Tibial nerve (tissue), 4 donors: ENCODE data around the gene FHL1. TPM values are rescaled to one million over a fixed set of nuclear protein-coding genes. Genes with fewer than 3 reads are reported as not detected.
A peak's percentile ranks its signal among the peaks of the same experiment; 100 is the strongest.
"Not testable (repeated sequence)": the region's sequence is repeated elsewhere in the genome, so short reads cannot be mapped to it uniquely, and the experiment has no call there.

Experiments
- DNase-seq, 2 donors: peaks; one replicate each; pipeline ENCODE4 v3.0.0-alpha.2; 2019; ENCODE audit warnings: low spot score in 2 of 2
- H3K27ac ChIP-seq, 4 donors: fragments of 200-600 bp; sonication (generic) in 3 of 4; one replicate each; pipeline ENCODE4 v1.5.1; 2017 to 2019; ENCODE audit warnings: mild to moderate bottlenecking in 1 of 4
- H3K27me3 ChIP-seq, 2 donors: fragments of 200-600 bp; sonication (generic) in 1 of 2; one replicate each; pipeline versions ENCODE4 v1.5.1 to v1.6.0; 2017 to 2019
- H3K36me3 ChIP-seq, 3 donors: fragments of 200-600 bp; sonication (generic); one replicate each; pipeline ENCODE4 v1.5.1; 2018 to 2019
- H3K4me1 ChIP-seq, 4 donors: fragments of 200-600 bp; sonication (generic) in 3 of 4; one replicate each; pipeline ENCODE4 v1.5.1; 2017 to 2019
- H3K4me3 ChIP-seq, 4 donors: fragments of 200-600 bp; sonication (generic) in 3 of 4; one replicate each; pipeline ENCODE4 v1.5.1; 2017 to 2019; ENCODE audit warnings: mild to moderate bottlenecking in 1 of 4, moderate library complexity in 1 of 4
- H3K9me3 ChIP-seq, 4 donors: fragments of 200-600 bp; sonication (generic) in 3 of 4; one replicate each; pipeline ENCODE4 v1.5.1; 2017 to 2019
- EP300 ChIP-seq, 2 donors: sonication (generic); formaldehyde crosslinking; IDR thresholded peaks; one replicate each; pipeline ENCODE4 v1.6.1; 2017; ENCODE audit warnings: antibody characterized with exemption in 2 of 2, mild to moderate bottlenecking in 1 of 2
- POLR2A ChIP-seq, 2 donors: fragments of 450-650 bp; IDR thresholded peaks; one replicate each; pipeline ENCODE4 v1.6.1; 2017; ENCODE audit warnings: antibody characterized with exemption in 2 of 2, mild to moderate bottlenecking in 2 of 2, moderate library complexity in 2 of 2
- WGBS, 2 donors: methylation state at CpG; one replicate each; pipeline ENCODE4 v1.1.5; 2018; 5-methylcytosine and 5-hydroxymethylcytosine counted together
- total RNA-seq, 4 donors: library from RNA; depleted of rRNA; stranded (reverse); fragments of >200 nt; gene quantifications; one replicate each; pipeline ENCODE4 v1.1.0, GENCODE V29; 2016
- TF ChIP-seq, protein P1 (sequence below), 5 experiments: fragments of 200-600 bp in 3 of 5; fragments of 450-650 bp in 2 of 5; sonication (generic) in 3 of 5; IDR thresholded peaks; one replicate each; pipeline ENCODE4 v1.5.1; 2016 to 2019; ENCODE audit warnings: antibody characterized with exemption in 5 of 5, mild to moderate bottlenecking in 3 of 5, moderate library complexity in 2 of 5

Gene FHL1
- total RNA-seq, 4 donors from 2014 or later: 246 to 749 (median 333) TPM

DNA sequence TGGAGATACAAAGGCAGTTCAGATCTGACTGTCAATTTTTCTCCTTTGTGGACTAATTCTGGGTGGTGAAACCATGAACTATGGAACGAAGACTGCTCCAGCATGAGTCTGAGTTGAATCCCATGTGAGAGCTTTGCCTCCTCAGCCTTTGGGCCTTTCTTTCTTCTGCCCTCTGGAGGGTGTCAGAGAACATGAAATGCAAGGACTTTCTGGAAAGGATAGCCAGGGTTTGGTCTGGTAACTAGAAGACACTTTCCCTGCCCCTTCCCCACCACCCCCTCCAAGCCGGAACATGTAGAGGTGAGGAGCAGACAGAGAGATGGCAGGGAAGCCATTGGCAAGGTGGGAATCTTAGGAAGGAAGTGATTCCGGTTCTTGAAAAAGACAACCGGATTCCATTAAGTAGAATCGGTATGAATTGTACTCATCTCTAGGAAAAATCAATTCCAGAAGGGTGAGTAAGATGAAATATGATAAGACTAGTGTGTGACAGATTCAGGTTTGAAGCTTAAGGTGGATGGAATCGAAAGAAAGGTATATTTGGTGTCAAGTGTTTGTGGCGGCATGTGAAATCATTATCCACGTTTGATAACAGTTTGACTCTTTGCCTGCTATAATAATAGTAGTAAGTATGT, 19.0 kb downstream of the FHL1 start:
- Histone ChIP-seq H3K9me3 (no peaks in the 10 kb centered on the region), H3K27me3 (peaks cover 0 to 6% of the 10 kb centered on the region in 2 donors), H3K36me3 (no peaks in the 10 kb centered on the region), H3K27ac (peak overlapping the region in 2 of 4 donors; percentile 15 to 52), H3K4me1 (peaks cover 0 to 27% (median 2%) of the 10 kb centered on the region in 4 donors), H3K4me3 (no peak overlapping the region)
- no peak for DNase-seq
- TF ChIP-seq POLR2A (IDR thresholded peaks at IDR 0.05): no peak
- TF ChIP-seq, protein P1, sequence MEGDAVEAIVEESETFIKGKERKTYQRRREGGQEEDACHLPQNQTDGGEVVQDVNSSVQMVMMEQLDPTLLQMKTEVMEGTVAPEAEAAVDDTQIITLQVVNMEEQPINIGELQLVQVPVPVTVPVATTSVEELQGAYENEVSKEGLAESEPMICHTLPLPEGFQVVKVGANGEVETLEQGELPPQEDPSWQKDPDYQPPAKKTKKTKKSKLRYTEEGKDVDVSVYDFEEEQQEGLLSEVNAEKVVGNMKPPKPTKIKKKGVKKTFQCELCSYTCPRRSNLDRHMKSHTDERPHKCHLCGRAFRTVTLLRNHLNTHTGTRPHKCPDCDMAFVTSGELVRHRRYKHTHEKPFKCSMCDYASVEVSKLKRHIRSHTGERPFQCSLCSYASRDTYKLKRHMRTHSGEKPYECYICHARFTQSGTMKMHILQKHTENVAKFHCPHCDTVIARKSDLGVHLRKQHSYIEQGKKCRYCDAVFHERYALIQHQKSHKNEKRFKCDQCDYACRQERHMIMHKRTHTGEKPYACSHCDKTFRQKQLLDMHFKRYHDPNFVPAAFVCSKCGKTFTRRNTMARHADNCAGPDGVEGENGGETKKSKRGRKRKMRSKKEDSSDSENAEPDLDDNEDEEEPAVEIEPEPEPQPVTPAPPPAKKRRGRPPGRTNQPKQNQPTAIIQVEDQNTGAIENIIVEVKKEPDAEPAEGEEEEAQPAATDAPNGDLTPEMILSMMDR (IDR thresholded peaks at IDR 0.05): peak in 1 of 5 experiments; percentile 25
- WGBS, 2 donors: 69 to 73% methylated on average over 8 of the region's 8 CpGs

DNA sequence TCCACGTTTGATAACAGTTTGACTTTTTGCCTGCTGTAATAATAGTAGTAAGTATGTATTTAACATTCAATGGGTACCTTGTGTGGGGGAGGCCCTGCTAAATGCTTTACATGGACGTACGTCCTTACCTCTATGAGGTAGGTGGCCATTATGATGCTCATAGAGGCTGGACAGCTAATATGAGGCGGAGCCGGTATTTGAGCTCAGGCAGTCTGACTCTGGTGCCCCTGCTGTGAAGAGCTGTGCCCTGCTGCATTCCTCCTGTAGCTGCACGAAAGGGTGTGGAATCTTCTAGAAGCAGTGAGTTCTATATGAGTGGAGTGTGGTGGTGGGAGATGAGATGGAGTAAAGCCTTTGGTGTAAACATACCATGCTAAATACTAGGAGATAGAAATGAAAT, 20.7 kb downstream of the FHL1 start:
- H3K27ac ChIP-seq: peak overlapping the region in 3 of 4 donors; percentile 64 to 85 (median 81)
- H3K4me3 ChIP-seq: not testable (repeated sequence)

DNA sequence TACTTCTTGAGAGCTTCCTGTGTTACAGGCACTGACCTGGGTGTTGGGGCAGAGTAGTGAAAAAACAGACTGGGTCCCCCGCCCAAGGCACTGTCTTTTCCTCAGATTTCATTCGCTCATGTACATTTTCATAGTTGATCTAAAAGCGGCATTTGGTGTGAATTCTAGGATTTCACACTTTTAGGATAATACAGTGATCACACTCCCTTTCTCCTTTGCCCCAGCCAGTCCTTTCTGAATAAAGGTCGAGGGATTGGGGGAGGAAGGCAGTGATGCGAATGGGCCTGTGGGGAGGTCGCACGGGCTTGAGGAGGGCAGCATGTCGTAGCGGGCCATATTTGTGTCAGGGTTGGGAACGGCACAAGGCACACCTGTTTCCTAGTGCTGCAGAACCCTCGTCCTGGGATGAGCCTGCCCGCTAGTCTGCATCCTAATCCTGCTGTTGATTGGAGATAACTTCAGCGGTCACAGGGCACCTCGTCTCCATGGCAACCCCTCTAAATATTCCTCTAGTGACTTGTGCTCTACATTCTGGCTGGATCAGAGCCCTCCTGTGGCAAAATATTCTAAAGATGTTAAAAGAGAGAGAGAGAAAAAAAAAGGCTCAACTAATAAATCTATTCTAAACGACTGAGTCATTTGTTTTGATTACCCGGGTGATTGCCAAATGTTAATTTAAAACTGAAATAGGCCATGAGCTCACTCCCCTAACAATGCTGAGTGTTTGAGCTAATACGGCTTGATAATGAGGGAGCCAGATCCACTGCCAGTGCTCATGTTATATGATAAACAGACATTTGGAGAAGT, 21.8 kb downstream of the FHL1 start:
- WGBS, 2 donors: 27 to 51% methylated on average over 17 of the region's 17 CpGs
- no peaks in the 10 kb centered on the region for H3K36me3 ChIP-seq
- no peak overlapping the region for H3K4me3 ChIP-seq
- no peaks in the 10 kb centered on the region for H3K27me3 ChIP-seq
- H3K9me3 ChIP-seq: no peaks in the 10 kb centered on the region
- H3K27ac ChIP-seq: peak overlapping the region; percentile 48 to 85 (median 72)
- peaks cover 0 to 24% (median 2%) of the 10 kb centered on the region in 4 donors for H3K4me1 ChIP-seq
- peak in 1 of 2 donors; percentile 28 for TF ChIP-seq EP300 (IDR thresholded peaks at IDR 0.05)
- TF ChIP-seq, protein P1 (IDR thresholded peaks at IDR 0.05): no peak
- no peak for DNase-seq

More for the DNA sequence above, 20.7 kb downstream of the FHL1 start:
- not testable (repeated sequence) for DNase-seq, H3K9me3 ChIP-seq, H3K27me3 ChIP-seq, H3K36me3 ChIP-seq
- peaks cover 0 to 31% (median 2%) of the 10 kb centered on the region in 4 donors for H3K4me1 ChIP-seq
- 78 to 83% methylated on average over 6 of the region's 6 CpGs for WGBS, 2 donors

DNA sequence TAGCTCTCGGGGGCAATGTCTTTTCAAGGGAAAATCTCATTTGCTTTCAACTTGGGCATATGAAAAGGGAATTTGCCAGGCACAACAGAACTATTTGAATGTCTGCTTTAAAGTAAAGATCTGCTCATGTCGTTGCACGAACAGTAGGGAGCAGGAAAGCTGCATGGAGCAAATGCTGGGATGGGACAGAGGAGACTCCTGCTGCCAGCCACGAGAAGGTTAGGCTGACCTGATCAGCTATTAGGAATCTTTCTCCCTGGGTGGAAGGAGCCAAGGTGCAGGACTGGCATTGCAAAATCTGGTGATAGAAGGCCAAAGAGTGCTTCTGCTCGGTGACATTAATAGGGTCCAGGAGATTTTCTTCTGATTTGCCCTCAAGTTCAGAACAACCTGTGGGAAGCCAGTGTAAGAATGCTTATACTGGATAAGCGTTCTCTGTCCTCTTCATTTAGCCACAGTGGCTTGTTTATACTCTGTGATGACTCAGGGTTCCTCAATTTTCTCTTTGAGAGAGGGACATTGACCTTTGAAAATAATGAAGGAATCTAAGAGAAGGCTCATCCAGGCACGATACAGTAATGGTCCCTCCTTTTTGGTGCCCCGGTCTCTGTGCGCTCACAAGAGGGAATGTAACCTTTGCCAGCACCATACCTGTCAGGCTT, 22.9 kb downstream of the FHL1 start:
- Histone ChIP-seq H3K36me3 (no peaks in the 10 kb centered on the region), H3K4me3 (no peak overlapping the region), H3K4me1 (peaks cover 0 to 34% (median 2%) of the 10 kb centered on the region in 4 donors), H3K9me3 (no peaks in the 10 kb centered on the region), H3K27ac (peak overlapping the region; percentile 48 to 85 (median 72)), H3K27me3 (no peaks in the 10 kb centered on the region)
- 39 to 57% methylated on average over 9 of the region's 9 CpGs for WGBS, 2 donors
- DNase-seq: no peak
- TF ChIP-seq EP300 (IDR thresholded peaks at IDR 0.05) (no peak), POLR2A (IDR thresholded peaks at IDR 0.05) (no peak)
- TF ChIP-seq, protein P1 (IDR thresholded peaks at IDR 0.05): peak in 2 of 5 experiments; percentile 11 to 21

- WGBS, 2 donors: 41 to 59% methylated on average over 1 of the region's 1 CpG
- no peak for DNase-seq
- H3K9me3 ChIP-seq: no peaks in the 10 kb centered on the region
- no peaks in the 10 kb centered on the region for H3K36me3 ChIP-seq
- H3K4me1 ChIP-seq: peaks cover 0 to 43% (median 2%) of the 10 kb centered on the region in 4 donors
- peak overlapping the region in 2 of 4 donors; percentile 81 to 85 for H3K27ac ChIP-seq
- H3K27me3 ChIP-seq: no peaks in the 10 kb centered on the region
- no peak overlapping the region for H3K4me3 ChIP-seq
- TF ChIP-seq EP300 (IDR thresholded peaks at IDR 0.05): no peak
- no peak for TF ChIP-seq POLR2A (IDR thresholded peaks at IDR 0.05)
- TF ChIP-seq, protein P1 (IDR thresholded peaks at IDR 0.05): no peak
Measured at GRCh38 chrX:136171420-136171819, 24.1 kb downstream of the FHL1 start.
